Central memory CD4-positive, alpha-beta T cell (primary cell): Measurements from ENCODE around the gene ITGBL1.

Experiments used
- DNase-seq: peaks from one replicate; pipeline ENCODE4 v3.0.0; 2022

Gene ITGBL1

DNA sequence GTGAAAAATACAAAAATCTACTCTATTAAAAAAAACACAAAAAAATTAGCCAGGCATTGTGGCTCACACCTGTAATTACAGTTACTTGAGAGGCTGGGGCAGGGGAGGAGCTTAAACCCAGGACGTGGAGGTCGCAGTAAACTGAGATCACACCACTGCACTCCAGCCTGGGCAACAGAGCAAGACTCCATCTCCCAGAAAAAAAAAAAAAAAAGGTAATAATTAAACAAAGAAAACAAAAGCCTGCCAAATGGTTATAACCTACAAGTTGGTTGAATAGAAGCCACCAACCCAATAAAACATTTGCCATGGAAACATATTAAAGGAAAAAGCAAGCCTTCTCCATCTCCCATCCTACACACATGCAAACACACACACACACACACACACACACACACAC lies 255.2 kb downstream of the ITGBL1 start:
- no peak for DNase-seq

DNA sequence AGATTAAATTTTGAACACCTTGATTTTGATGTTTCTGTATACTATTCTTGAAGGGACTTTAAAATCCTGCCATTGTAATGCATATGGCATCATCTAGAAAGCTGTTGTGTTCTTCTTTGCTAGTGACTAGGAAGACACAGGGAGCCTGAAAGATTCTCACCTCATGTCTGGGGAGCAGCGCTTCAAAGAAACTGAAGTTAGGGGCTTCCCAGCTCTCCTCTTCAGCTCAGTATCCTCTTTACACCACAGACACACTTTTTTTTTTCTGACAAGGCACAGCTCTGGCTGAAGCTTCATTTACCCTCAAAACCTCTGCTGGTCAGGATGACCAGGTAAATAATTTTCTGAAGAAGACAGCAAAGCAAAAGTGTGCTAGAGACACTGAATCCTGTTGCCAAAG lies 255.6 kb downstream of the ITGBL1 start:
- DNase-seq, result no peak

DNA sequence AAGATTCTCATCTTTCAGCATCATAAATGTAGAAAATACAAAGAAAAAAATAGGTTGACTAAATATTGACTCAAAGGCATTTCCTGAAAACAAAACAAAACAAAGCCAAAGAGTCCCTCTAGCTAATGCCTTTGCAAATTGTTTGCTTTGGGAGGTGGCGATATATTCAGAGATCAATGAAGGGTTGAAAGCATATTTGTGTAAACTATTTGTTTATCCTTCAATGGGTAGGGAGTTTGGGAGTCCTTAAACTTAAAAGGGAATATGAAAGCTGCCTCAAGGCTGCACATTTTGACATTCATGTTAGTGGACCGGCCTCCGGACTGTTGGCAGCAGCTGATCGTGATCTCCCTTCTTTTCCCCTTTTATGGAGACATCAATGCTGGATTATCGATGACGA lies 257.5 kb downstream of the ITGBL1 start:
- no peak for DNase-seq

- DNase-seq, result no peak
Measured at GRCh38 chr13:101711307-101712025, 259.0 kb downstream of the ITGBL1 start.

- DNase-seq, result no peak
Measured at GRCh38 chr13:101712026-101712348, 259.5 kb downstream of the ITGBL1 start.

DNA sequence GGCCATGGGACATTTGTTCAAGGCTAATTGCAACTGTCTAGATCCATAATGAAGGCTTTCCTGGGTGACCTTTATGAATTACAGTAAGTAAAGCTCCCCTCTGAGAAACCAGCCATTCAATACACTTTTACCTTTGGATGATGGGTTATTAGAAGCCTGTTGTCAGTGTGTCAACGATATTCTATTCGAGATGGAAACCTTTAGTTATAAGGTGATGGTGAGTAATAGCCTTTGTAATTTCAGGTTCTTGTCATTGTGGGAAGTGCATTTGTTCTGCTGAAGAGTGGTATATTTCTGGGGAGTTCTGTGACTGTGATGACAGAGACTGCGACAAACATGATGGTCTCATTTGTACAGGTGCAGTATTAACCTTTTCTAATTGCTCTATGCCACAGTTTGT lies 261.7 kb downstream of the ITGBL1 start:
- DNase-seq, result no peak

DNA sequence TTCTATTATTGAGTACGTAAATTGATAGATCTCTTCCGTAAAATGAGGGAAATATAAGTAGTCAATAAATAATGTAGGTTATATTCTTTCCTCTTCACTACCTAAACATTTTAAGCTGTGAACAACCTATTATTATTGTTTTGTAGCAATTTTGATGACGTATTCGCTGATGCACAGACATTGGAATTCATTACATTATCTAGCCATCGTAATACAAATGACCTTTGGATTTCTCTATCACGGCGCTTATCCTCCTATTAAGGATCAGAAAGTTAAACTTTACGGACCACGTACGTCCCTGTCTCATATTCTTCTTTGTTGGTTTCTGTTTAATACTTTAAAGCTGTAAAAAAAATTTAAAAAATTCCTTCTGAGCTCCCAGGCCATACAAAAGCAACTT lies 264.9 kb downstream of the ITGBL1 start:
- DNase-seq, result no peak

DNA sequence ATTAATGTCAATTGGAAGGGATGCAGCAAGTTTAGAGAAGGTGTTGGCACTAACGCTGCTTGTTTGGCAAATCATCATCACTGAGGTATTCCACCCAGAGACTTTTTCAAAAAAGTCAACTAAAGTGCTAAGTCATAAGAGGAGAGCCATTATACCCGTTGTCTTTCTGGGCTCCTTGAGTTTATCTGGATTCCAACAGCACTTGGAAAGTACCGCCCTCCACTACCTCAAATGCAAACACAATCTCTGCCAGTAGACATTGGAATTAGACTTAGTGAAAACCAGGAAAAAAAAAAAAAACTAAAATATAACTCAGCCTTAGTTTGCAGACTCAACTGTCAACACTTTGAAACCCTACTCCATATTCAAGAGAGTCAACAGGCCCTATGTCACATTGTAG lies 266.0 kb downstream of the ITGBL1 start:
- DNase-seq, result no peak

DNA sequence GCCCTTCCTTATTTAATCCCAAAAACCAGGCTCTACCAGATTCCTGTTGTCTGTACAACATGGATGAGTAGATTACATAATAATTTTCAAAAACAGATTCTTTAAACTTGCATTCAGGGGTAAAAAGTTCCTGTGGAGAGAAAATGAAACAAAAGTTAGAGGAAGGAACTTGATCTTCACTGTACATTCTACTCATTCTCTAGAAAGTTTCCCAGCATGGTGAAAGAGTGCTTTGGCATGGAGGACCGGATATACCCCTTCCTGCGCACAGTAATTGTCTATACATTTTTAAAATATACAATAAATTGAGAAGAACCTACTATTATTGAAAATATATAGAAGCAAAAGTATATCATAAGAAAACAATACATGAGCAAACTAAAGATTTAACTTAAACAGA lies 274.2 kb downstream of the ITGBL1 start:
- no peak for DNase-seq

- no peak for DNase-seq
Measured at GRCh38 chr13:101727118-101727517, 274.6 kb downstream of the ITGBL1 start.

- no peak for DNase-seq
Measured at GRCh38 chr13:101728021-101728420, 275.5 kb downstream of the ITGBL1 start.

GRCh38 chr13:101728615-101729014 lies 276.1 kb downstream of the ITGBL1 start:
- no peak for DNase-seq

DNA sequence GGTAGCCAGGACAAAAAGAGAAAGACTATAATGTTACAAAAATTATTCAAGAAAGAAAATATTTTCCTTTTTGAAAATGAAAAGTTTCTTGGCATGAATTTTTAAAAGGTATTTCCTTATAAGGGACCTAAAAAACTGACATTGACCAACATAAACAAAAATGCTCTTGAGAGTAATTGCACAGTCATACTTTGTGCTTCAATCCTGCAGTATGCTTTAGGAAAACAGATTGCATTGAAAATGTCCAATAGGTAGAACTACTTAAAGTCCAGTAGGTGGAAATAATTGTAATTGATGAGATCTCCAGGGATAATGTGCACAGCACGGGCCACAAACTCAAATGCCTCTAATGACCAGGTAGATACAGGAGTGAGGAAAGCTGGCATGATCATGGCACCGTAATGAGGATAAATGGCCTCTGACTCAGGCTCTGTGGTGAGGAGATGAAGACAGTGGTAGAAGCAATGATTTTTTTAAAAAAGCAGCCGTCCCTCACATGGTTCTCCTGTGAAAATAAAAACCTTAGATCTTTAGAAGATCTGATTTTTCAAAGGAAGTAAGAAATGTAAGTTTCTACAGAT lies 278.0 kb downstream of the ITGBL1 start:
- no peak for DNase-seq

- DNase-seq, result no peak
Measured at GRCh38 chr13:101736566-101736965, 284.1 kb downstream of the ITGBL1 start.

- no peak for DNase-seq
Measured at GRCh38 chr13:101738336-101738735, 285.9 kb downstream of the ITGBL1 start.

DNA sequence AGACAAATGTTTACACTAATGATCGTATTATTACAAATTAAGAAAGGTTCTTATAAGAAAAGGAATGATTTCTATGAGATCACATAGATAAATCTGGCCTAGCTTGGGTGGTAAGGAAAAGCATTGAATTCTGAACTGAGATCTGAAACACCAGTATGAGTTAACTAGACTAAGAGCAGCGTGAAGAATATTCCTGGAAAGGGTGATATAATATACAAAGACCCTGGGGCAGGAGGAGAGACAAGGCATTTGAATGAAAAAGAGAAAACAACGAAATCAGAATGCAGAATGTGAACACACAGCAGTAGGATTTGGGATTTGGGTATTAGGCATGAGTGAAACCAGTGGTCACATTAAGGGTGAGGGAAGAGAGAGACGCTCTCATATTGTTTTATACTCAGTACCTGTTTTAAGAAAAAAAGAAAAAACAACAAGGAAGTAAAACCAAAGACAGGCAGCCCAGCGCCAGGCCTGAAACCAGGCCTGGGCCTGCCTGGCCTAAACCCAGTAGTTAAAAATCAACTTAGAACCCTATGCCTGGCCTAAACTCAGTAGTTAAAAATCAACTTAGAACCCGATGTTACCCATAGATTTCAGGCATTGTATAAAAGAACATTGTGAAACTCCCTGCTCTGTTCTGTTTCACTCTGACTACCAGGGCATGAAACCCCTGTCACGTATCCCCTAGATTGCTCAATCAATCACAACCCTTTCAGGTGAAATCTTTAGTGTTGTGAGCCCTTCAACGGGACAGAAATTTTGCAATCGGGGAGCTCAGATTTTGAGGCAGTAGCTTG lies 287.1 kb downstream of the ITGBL1 start:
- DNase-seq, result no peak

- DNase-seq, result no peak
Measured at GRCh38 chr13:101746513-101746912, 294.0 kb downstream of the ITGBL1 start.

DNA sequence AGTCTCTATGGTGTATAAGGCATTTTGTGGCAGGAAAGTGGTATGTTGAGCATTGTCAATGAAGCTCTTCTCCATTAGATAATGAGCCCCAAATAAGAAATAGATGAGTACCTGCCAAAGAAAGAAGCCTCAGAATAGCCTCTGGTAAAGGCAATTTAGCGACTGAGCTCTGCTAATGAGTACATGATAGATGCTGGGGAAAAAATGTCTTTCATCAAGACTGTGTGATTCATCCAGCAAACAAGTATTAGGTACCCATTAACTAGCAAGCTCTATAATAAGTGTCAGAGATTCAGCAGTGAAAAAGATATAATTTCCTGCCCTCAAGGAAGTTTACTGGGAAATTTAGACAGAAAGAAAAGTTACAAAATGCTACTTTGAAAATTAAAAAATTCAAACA lies 294.6 kb downstream of the ITGBL1 start:
- DNase-seq, result no peak

DNA sequence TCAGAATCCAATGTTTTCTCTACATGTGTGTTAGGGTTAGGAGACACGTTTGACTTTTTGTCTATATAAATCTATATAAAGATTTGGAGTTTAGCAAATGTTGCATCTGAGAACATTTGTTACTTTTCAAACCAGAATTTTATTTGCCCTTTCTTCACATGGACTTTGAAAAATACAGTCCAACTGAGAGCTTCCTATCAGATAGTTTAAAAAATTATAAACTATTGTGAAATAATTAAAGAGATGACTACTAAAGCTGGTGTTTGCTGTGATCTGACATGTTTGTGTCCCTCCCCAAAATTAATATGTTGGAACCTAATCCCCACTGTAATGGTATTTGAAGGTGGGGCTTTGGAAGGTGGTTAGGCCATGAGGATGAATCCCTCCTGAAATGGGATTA lies 297.1 kb downstream of the ITGBL1 start:
- DNase-seq, result no peak

- DNase-seq, result no peak
Measured at GRCh38 chr13:101751488-101751887, 299.0 kb downstream of the ITGBL1 start.

- no peak for DNase-seq
Measured at GRCh38 chr13:101752432-101752831, 300.0 kb downstream of the ITGBL1 start.

DNA sequence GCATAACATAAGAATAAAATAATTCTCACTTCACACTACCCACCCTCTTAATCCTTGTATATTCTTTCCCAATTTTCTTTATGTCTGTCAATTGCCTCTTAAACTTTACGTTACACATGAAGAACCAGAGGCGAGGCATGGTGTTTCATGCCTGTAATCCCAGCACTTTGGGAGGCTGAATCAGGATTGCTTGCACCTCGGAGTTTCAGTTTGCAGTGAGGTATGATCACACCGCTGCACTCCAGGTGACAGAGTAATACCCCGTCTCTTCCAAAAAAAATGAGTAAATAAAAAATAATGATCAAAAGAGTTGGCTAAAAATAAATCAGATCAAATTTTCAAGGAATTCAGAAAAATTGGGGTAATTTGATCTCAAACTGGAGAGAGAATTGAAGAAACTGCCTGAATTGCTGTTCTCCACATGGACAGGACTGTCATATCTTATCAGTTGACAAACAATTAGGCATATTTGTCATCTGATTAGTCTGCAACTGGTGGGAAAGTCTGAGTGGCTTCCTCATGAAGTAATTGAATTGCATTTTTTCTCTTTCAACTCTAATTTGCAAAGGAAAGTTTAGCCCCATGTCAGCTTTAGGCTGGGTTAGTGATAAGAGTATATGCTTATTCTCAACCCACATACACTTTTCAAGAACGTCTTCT lies 302.9 kb downstream of the ITGBL1 start:
- DNase-seq, result no peak

- DNase-seq, result peak; percentile 18
Measured at GRCh38 chr13:101757446-101758039, 305.1 kb downstream of the ITGBL1 start.
